GM21723 (cell line): ENCODE data around the gene KY.

ENCODE experiments used
- ATAC-seq: cut with Tn5 transposase; IDR thresholded peaks from one replicate; pipeline ENCODE4 v1.9.1; 2021; ENCODE audit warnings: mild to moderate bottlenecking, moderate library complexity; ENCODE audit not compliant: unreplicated experiment

Gene KY

DNA sequence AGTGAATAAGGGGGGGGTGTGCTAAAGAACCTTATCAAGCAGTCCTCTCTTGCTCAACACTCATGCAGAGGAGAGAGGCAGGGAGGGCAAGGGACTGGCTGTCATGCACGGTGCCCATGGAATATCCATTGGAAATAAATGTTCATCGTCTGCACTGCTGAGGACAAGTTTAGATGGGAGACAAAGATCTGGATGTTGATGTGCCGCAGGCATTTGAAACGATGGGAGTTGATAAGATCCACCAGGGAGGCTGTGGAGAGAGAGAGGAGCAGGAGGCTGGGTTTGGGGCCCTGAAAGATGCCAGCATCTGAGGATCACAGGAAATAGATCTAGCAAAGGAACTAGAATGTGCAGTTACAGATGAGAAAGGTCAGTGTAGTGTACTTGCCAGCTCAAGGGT, 88.8 kb downstream of the KY start:
- ATAC-seq, result no peak

DNA sequence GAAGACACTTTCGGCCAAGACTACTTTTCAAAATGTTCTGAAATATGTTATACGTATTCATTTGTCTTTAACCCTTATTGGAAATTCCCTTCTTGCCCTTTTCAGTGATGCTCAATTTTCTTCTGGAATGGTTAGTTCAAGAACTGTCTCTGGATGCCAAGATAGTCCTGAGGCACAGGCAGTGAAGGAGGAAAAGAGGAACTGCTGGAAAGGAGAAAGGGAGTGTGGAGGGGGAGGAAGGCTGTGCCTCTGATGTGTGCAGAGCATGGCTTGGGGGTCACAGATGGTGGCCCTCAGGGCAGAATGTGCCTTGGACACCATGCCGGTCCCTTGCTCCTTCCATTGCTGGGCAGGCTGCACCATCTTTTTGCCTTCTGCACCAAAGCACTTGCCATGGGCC, 91.2 kb downstream of the KY start:
- ATAC-seq, result no peak
